GM12878 (cell line): ENCODE data around the gene MRPL37. TPM values are rescaled to one million over a fixed set of nuclear protein-coding genes. Genes with fewer than 3 reads are reported as not detected.

ENCODE experiments used
- ATAC-seq: fragments of 200-7000 bp; cut with Tn5 transposase; 3 replicates; pipeline ENCODE4 v1.9.1; 2020; ENCODE audit warnings: mild to moderate bottlenecking, moderate library complexity
- BruUV-seq: library from RNA; stranded (reverse); fragments of 400-500 nt; replicated peaks from 2 replicates; lab custom pipeline; 2021; lab: Mats Ljungman, UMichigan
- CTCF ChIA-PET: fragments of 300-600 bp; sonication (Branson Sonifier 250); formaldehyde crosslinking; extraction: SDS; loops from one replicate; lab custom pipeline; 2021; ENCODE audit warnings: inconsistent platforms; lab: Yijun Ruan, JAX
- POLR2A ChIA-PET: fragments of 350-600 bp; formaldehyde crosslinking; extraction: SDS; loops from one replicate; lab custom pipeline; 2021; ENCODE audit warnings: inconsistent platforms; lab: Charles Lee
- RAD21 ChIA-PET: fragments of 300-600 bp; sonication (Branson Sonifier 250); formaldehyde crosslinking; loops from one replicate; lab custom pipeline; 2023; ENCODE audit warnings: antibody characterized with exemption; ENCODE audit not compliant: unreplicated experiment; lab: Charles Lee
- SMC1A ChIA-PET: fragments of 300-600 bp; sonication (Branson Sonifier 250); formaldehyde crosslinking; loops from one replicate; lab custom pipeline; 2023; ENCODE audit not compliant: unreplicated experiment, uncharacterized antibody; lab: Charles Lee
- DNase-seq: peaks from one replicate; pipeline ENCODE4 v3.0.0-alpha.2; 2011; ENCODE audit warnings: low read depth, low spot score
- FAIRE-seq: peaks from 3 replicates; lab custom pipeline; 2011; peaks lifted over from hg19 to GRCh38; lab: Jason Lieb, UNC
- H2AFZ ChIP-seq: 2 replicates; pipeline ENCODE4 v1.6.0; 2011; ENCODE audit warnings: low read depth, low read length, control low read depth; ENCODE audit not compliant: control insufficient read depth
- H3K27ac ChIP-seq: 2 replicates; pipeline ENCODE4 v1.5.1; 2011; ENCODE audit warnings: control low read depth; ENCODE audit not compliant: control insufficient read depth, insufficient read depth
- H3K27me3 ChIP-seq, 2 experiments: replicated peaks in 1 of 2; 2 replicates each; pipeline versions ENCODE4 v1.6.0 to v1.6.1; 2011; ENCODE audit warnings: low read length in 1 of 2; ENCODE audit not compliant: control insufficient read depth in 2 of 2, insufficient read depth in 2 of 2
- H3K36me3 ChIP-seq, 2 experiments: 2 replicates each; pipeline ENCODE4 v1.5.1; 2011; ENCODE audit warnings: low read length in 1 of 2; ENCODE audit not compliant: control insufficient read depth in 2 of 2, insufficient read depth in 2 of 2
- H3K4me1 ChIP-seq: 2 replicates; pipeline ENCODE4 v1.6.1; 2011; ENCODE audit warnings: mild to moderate bottlenecking, low read length, moderate library complexity, mixed read lengths; ENCODE audit not compliant: control insufficient read depth, insufficient read depth
- H3K4me2 ChIP-seq: 2 replicates; pipeline ENCODE4 v1.6.0; 2011; ENCODE audit warnings: control low read depth; ENCODE audit not compliant: control insufficient read depth, insufficient read depth
- H3K4me3 ChIP-seq: fragments of 200-600 bp; sonication (generic); 2 replicates; pipeline ENCODE4 v1.5.1; 2016
- H3K79me2 ChIP-seq: 2 replicates; pipeline ENCODE4 v1.6.0; 2011; ENCODE audit warnings: low read length; ENCODE audit not compliant: control insufficient read depth, insufficient read depth
- H3K9ac ChIP-seq: 2 replicates; pipeline ENCODE4 v1.8.0; 2011; ENCODE audit warnings: low read length, control low read depth, mixed read lengths; ENCODE audit not compliant: control insufficient read depth, insufficient read depth
- H3K9me3 ChIP-seq: replicated peaks from 3 replicates; pipeline ENCODE4 v1.5.1; 2011; ENCODE audit warnings: mild to moderate bottlenecking, low read length; ENCODE audit not compliant: control insufficient read depth, insufficient read depth
- H4K20me1 ChIP-seq: 2 replicates; pipeline ENCODE4 v1.6.0; 2011; ENCODE audit not compliant: control insufficient read depth, insufficient read depth
- ATF2 ChIP-seq: IDR thresholded peaks from 2 replicates; pipeline ENCODE4 v1.6.1; 2012; ENCODE audit warnings: low read length, inconsistent platforms
- JUND ChIP-seq: IDR thresholded peaks from 2 replicates; pipeline ENCODE4 v1.6.1; 2012; ENCODE audit warnings: low read depth, mild to moderate bottlenecking, low read length, improper control_type of control experiment, moderate library complexity
- MEF2B ChIP-seq: fragments of 450-650 bp; IDR thresholded peaks from 2 replicates; pipeline ENCODE4 v1.6.1; 2018; ENCODE audit warnings: mild to moderate bottlenecking, moderate library complexity; ENCODE audit not compliant: partially characterized antibody, poor library complexity, severe bottlenecking
- SMAD5 ChIP-seq: IDR thresholded peaks from 2 replicates; pipeline ENCODE4 v1.6.1; 2016; ENCODE audit warnings: antibody characterized with exemption, low read depth
- ZBED1 ChIP-seq: IDR thresholded peaks from 2 replicates; pipeline ENCODE4 v1.6.1; 2016; ENCODE audit warnings: borderline replicate concordance
- ZNF24 ChIP-seq: fragments of 450-650 bp; IDR thresholded peaks from 2 replicates; pipeline ENCODE4 v1.6.1; 2017; ENCODE audit warnings: antibody characterized with exemption, mild to moderate bottlenecking
- ZNF622 ChIP-seq: fragments of 450-650 bp; IDR thresholded peaks from 2 replicates; pipeline ENCODE4 v1.6.1; 2017; ENCODE audit warnings: mild to moderate bottlenecking, inconsistent platforms
- WGBS: methylation state at CpG from one replicate; pipeline ENCODE4 v1.1.6; 2016; ENCODE audit warnings: low lambda C conversion rate; ENCODE audit not compliant: insufficient replicate concordance, insufficient coverage; ENCODE audit errors: missing lambda C conversion rate; 5-methylcytosine and 5-hydroxymethylcytosine counted together
- in situ Hi-C: fragments of 300-500 bp; cut with MboI; formaldehyde crosslinking; loops from 9 replicates; pipeline ENCODE4 v1.14.3; 2018; ENCODE audit warnings: mixed read lengths
- intact Hi-C: fragments of 100-400 bp; cut with micrococcal nuclease; formaldehyde crosslinking; loops from one replicate; pipeline ENCODE4 v1.14.2; 2022; ENCODE audit not compliant: unreplicated experiment
- polyA plus RNA-seq, 11 experiments: library from polyadenylated mRNA; depleted of rRNA in 4 of 11; unstranded in 6 of 11; stranded (reverse) in 5 of 11; fragments of >200 nt; fragmentation: Nextera tagmentation in 4 of 11; fragmentation: Illumina TruSeq in 1 of 11; extraction: Ambion mirVana in 4 of 11; extraction: Trizol in 1 of 11; gene quantifications; 1 replicate in 1 of 11; 2 replicates in 10 of 11; pipeline versions ENCODE4 v1.2.1 to v1.2.3, GENCODE V29; 2011 to 2016; ENCODE audit warnings: inconsistent platforms in 2 of 11, missing spikeins in 2 of 11, low read depth in 1 of 11
- total RNA-seq, 4 experiments: library from RNA; depleted of rRNA in 3 of 4; stranded (reverse); fragments of >200 nt in 3 of 4; fragmentation: Illumina TruSeq in 1 of 4; extraction: Trizol in 1 of 4; gene quantifications; 2 replicates each; pipeline versions ENCODE4 v1.2.1 to v1.2.3, GENCODE V29; 2013 to 2021

MRPL37 gene
- total and polyA plus RNA-seq, 10 of the 15 experiments (the other 5 are each of a cell fraction or from before 2014, with no cell fraction given): 41.4 to 217 (median 159) TPM

- Histone ChIP-seq H3K9me3 (no peaks in the 10 kb centered on the region), H4K20me1 (no peaks in the 10 kb centered on the region), H3K79me2 (no peaks in the 10 kb centered on the region), H3K4me1 (no peaks in the 10 kb centered on the region), H2AFZ (no peak overlapping the region), H3K9ac (no peak overlapping the region), H3K36me3 (no peaks in the 10 kb centered on the region), H3K4me2 (no peak overlapping the region), H3K27ac (no peak overlapping the region), H3K27me3 (no peaks in the 10 kb centered on the region), H3K4me3 (no peak overlapping the region)
- no peak for FAIRE-seq
- no peak for DNase-seq
- BruUV-seq: no TSS peak
- in situ Hi-C loops: no loop called here
- TF ChIP-seq ZBED1 (no peak), MEF2B (no peak), SMAD5 (no peak), ZNF622 (no peak), ATF2 (no peak), ZNF24 (no peak), JUND (no peak)
- ChIA-PET RAD21 (interaction anchor here (0.5 kb wide), 1 partner anchor 318 kb away, joined by 3 read pairs; no protein-coding TSS in a partner anchor), SMC1A (interaction anchor here (1.3 kb wide), 1 partner anchor 15 kb away, joined by 3 read pairs; no protein-coding TSS in a partner anchor), CTCF (interaction anchor here (0.7 kb wide), 1 partner anchor 30 kb away, joined by 3 read pairs; no protein-coding TSS in a partner anchor), POLR2A (no interaction called here)
- intact Hi-C loops: no loop called here
- no peak for ATAC-seq
- 93% methylated on average over 8 of the region's 8 CpGs for WGBS
These were observed 28.4 kb upstream of the MRPL37 start for GRCh38 chr1:54171606-54172005.
